Putamen (tissue), 1 donor: Measurements from ENCODE around the gene LAMA4.
"Not testable (repeated sequence)": the region's sequence is repeated elsewhere in the genome, so short reads cannot be mapped to it uniquely, and the experiment has no call there.

Experiments used
- DNase-seq: peaks from one replicate; pipeline ENCODE4 v3.0.0-alpha.2; 2016; ENCODE audit warnings: low spot score

The LAMA4 gene

GRCh38 chr6:112209131-112209530 lies 45.2 kb downstream of the LAMA4 start:
- peak; percentile 21 for DNase-seq

GRCh38 chr6:112207776-112208175 lies 46.6 kb downstream of the LAMA4 start:
- no peak for DNase-seq

- no peak for DNase-seq
Observed at GRCh38 chr6:112207131-112207530, 47.2 kb downstream of the LAMA4 start.

- no peak for DNase-seq
Observed at GRCh38 chr6:112206110-112206458, 48.3 kb downstream of the LAMA4 start.

- no peak for DNase-seq
Observed at GRCh38 chr6:112205427-112206109, 48.8 kb downstream of the LAMA4 start.

GRCh38 chr6:112204350-112204706 lies 50.0 kb downstream of the LAMA4 start:
- DNase-seq = no peak

GRCh38 chr6:112203577-112204349 lies 50.6 kb downstream of the LAMA4 start:
- DNase-seq = no peak

- no peak for DNase-seq
Observed at GRCh38 chr6:112202639-112203341, 51.6 kb downstream of the LAMA4 start.

- not testable (repeated sequence) for DNase-seq
Observed at GRCh38 chr6:112200185-112200914, 54.0 kb downstream of the LAMA4 start.

- no peak for DNase-seq
Observed at GRCh38 chr6:112199001-112199403, 55.4 kb downstream of the LAMA4 start.

- no peak for DNase-seq
Observed at GRCh38 chr6:112198582-112198981, 55.8 kb downstream of the LAMA4 start.

- no peak for DNase-seq
Observed at GRCh38 chr6:112197636-112198035, 56.7 kb downstream of the LAMA4 start.

GRCh38 chr6:112196306-112196705 lies 58.1 kb downstream of the LAMA4 start:
- DNase-seq = no peak

- DNase-seq = no peak
Observed at GRCh38 chr6:112195166-112195565, 59.2 kb downstream of the LAMA4 start.

- no peak for DNase-seq
Observed at GRCh38 chr6:112194511-112194910, 59.9 kb downstream of the LAMA4 start.

- DNase-seq = no peak
Observed at GRCh38 chr6:112193535-112194051, 60.8 kb downstream of the LAMA4 start.

- DNase-seq = no peak
Observed at GRCh38 chr6:112193117-112193516, 61.2 kb downstream of the LAMA4 start.

- DNase-seq = no peak
Observed at GRCh38 chr6:112191509-112192020, 62.8 kb downstream of the LAMA4 start.

GRCh38 chr6:112190164-112190563 lies 64.2 kb downstream of the LAMA4 start:
- no peak for DNase-seq

GRCh38 chr6:112189494-112189893 lies 64.9 kb downstream of the LAMA4 start:
- DNase-seq = no peak

GRCh38 chr6:112188906-112189305 lies 65.5 kb downstream of the LAMA4 start:
- DNase-seq = no peak

- no peak for DNase-seq
Observed at GRCh38 chr6:112187736-112188135, 66.6 kb downstream of the LAMA4 start.
